Sigmoid colon (tissue), 7 donors: ENCODE data around the gene CLEC4G. TPM values are rescaled to one million over a fixed set of nuclear protein-coding genes. Genes with fewer than 3 reads are reported as not detected.

Experiments used
- DNase-seq: peaks from one replicate; pipeline ENCODE4 v3.0.0-alpha.2; 2019
- H3K27ac ChIP-seq, 4 donors: fragments of 200-600 bp; sonication (generic); one replicate each; pipeline ENCODE4 v1.5.1; 2016 to 2019; ENCODE audit warnings: mild to moderate bottlenecking in 1 of 4
- H3K27me3 ChIP-seq, 3 donors: fragments of 200-600 bp; sonication (generic); one replicate each; pipeline ENCODE4 v1.5.1; 2019; ENCODE audit warnings: mild to moderate bottlenecking in 1 of 3
- H3K36me3 ChIP-seq, 4 donors: fragments of 200-600 bp; sonication (generic); one replicate each; pipeline ENCODE4 v1.5.1; 2016 to 2019
- H3K4me1 ChIP-seq, 4 donors: fragments of 200-600 bp; sonication (generic); one replicate each; pipeline ENCODE4 v1.5.1; 2017 to 2019
- H3K4me3 ChIP-seq, 4 donors: fragments of 200-600 bp; sonication (generic); one replicate each; pipeline ENCODE4 v1.5.1; 2017 to 2019; ENCODE audit warnings: mild to moderate bottlenecking in 2 of 4, moderate library complexity in 1 of 4
- H3K9me3 ChIP-seq, 4 donors: fragments of 200-600 bp in 3 of 4; sonication (generic) in 3 of 4; one replicate each; pipeline versions ENCODE4 v1.5.1 to v1.6.1; 2013 to 2019
- EP300 ChIP-seq, 4 donors: sonication (generic); formaldehyde crosslinking; IDR thresholded peaks; one replicate each; pipeline ENCODE4 v1.6.1; 2017; ENCODE audit warnings: antibody characterized with exemption in 4 of 4
- POLR2A ChIP-seq, 2 donors: fragments of 450-650 bp; IDR thresholded peaks; one replicate each; pipeline ENCODE4 v1.6.1; 2016; ENCODE audit warnings: antibody characterized with exemption in 2 of 2, mild to moderate bottlenecking in 2 of 2, moderate library complexity in 2 of 2
- POLR2AphosphoS5 ChIP-seq, 4 donors: sonication (generic); formaldehyde crosslinking; IDR thresholded peaks; one replicate each; pipeline ENCODE4 v1.6.1; 2017; ENCODE audit warnings: antibody characterized with exemption in 4 of 4
- WGBS, 2 donors: extraction: QIAGEN DNeasy Blood & Tissue Kit; methylation state at CpG; one replicate each; pipeline ENCODE4 v1.1.7; 2013; 5-methylcytosine and 5-hydroxymethylcytosine counted together
- intact Hi-C: fragments of 100-400 bp; cut with DNase I; formaldehyde crosslinking; loops from one replicate; pipeline ENCODE4 v1.15.1; 2023
- polyA plus RNA-seq, 3 donors: library from polyadenylated mRNA; stranded (reverse); fragments of 200-250 nt; gene quantifications; one replicate each; pipeline ENCODE4 v1.2.3, GENCODE V29; 2013
- total RNA-seq, 4 donors: library from RNA; depleted of rRNA; stranded (reverse); fragments of >200 nt; gene quantifications; one replicate each; pipeline ENCODE4 v1.1.0, GENCODE V29; 2016
- TF ChIP-seq, protein P1 (sequence below), 4 experiments: fragments of 450-650 bp in 3 of 4; fragments of 200-600 bp in 1 of 4; IDR thresholded peaks; one replicate each; pipeline ENCODE4 v1.5.1; 2016 to 2019; ENCODE audit warnings: antibody characterized with exemption in 4 of 4, mild to moderate bottlenecking in 3 of 4, moderate library complexity in 2 of 4
- donor health status: healthy with polysubstance abuse.
- donor health status: Bipolar disorder and iron deficiency.
- donor health status: healthy.

The CLEC4G gene
- total and polyA plus RNA-seq, 7 donors: 0.45 to 3.6 (median 2.2) TPM; not detected in 1

DNA sequence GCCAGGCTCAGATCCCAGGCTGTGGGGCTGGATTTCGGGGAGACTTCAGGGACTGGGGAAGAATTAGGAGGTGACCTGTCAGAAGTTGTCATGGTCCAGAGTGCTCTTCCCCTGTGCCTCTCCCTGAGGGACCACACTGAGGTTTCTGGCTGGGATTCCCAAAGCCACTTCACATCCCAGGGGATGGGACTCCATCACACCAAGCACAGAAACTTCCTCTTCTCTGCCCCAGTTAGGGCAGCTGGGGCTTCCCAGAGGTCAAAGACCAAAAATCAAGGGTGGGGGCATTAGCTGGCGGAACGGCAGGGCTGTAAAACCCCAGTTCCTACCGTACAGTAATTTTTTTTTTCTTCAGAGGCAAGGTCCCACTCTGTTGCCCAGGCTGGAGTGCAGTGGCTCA, 37.4 kb downstream of the CLEC4G start:
- Histone ChIP-seq H3K36me3 (no peaks in the 10 kb centered on the region), H3K4me1 (no peaks in the 10 kb centered on the region), H3K27ac (no peak overlapping the region), H3K27me3 (peaks cover 5 to 52% (median 26%) of the 10 kb centered on the region in 3 donors), H3K9me3 (no peaks in the 10 kb centered on the region), H3K4me3 (no peak overlapping the region)
- intact Hi-C loops: no loop called here
- DNase-seq: no peak
- 25 to 41% methylated on average over 4 of the region's 4 CpGs for WGBS, 2 donors
- TF ChIP-seq, protein P1, sequence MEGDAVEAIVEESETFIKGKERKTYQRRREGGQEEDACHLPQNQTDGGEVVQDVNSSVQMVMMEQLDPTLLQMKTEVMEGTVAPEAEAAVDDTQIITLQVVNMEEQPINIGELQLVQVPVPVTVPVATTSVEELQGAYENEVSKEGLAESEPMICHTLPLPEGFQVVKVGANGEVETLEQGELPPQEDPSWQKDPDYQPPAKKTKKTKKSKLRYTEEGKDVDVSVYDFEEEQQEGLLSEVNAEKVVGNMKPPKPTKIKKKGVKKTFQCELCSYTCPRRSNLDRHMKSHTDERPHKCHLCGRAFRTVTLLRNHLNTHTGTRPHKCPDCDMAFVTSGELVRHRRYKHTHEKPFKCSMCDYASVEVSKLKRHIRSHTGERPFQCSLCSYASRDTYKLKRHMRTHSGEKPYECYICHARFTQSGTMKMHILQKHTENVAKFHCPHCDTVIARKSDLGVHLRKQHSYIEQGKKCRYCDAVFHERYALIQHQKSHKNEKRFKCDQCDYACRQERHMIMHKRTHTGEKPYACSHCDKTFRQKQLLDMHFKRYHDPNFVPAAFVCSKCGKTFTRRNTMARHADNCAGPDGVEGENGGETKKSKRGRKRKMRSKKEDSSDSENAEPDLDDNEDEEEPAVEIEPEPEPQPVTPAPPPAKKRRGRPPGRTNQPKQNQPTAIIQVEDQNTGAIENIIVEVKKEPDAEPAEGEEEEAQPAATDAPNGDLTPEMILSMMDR (IDR thresholded peaks at IDR 0.05): no peak
- TF ChIP-seq POLR2A (IDR thresholded peaks at IDR 0.05) (no peak), POLR2AphosphoS5 (IDR thresholded peaks at IDR 0.05) (no peak), EP300 (IDR thresholded peaks at IDR 0.05) (no peak)

DNA sequence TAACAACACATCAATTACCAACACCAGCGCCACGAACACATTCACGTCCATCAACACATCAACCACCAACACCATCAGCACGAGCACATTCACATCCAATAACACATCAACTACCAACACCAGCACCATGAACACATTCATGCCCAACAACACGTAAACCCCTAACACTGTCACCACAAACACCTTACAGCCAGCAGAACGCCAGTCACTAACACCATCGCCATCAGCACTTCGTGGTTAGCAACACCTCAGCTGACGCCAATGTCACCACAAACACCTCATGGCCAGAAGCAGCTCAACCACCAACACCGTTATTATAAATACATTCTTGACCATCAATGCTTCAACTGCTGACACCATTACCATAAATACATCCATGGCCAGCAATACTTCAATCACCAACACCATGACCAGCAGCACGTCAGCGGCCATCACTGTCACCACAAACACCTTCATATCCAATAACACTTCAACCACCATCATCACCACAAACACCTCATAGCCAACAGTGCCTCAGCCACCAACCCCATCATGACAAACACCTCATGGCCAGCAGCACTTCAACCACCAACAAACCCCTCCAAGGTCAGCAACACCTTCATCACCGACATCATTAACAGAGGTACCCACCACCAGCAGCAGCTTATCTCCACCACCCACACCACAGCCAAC, 39.4 kb downstream of the CLEC4G start:
- 69 to 71% methylated on average over 13 of the region's 13 CpGs for WGBS, 2 donors
- no peaks in the 10 kb centered on the region for H3K4me1 ChIP-seq
- H3K4me3 ChIP-seq: no peak overlapping the region
- intact Hi-C loops: no loop called here
- H3K27ac ChIP-seq: no peak overlapping the region
- H3K27me3 ChIP-seq: peaks cover 0 to 40% (median 7%) of the 10 kb centered on the region in 3 donors
- TF ChIP-seq POLR2A (IDR thresholded peaks at IDR 0.05): no peak
- TF ChIP-seq, protein P1 (IDR thresholded peaks at IDR 0.05): no peak
- no peak for DNase-seq
- no peaks in the 10 kb centered on the region for H3K36me3 ChIP-seq
- H3K9me3 ChIP-seq: no peaks in the 10 kb centered on the region

DNA sequence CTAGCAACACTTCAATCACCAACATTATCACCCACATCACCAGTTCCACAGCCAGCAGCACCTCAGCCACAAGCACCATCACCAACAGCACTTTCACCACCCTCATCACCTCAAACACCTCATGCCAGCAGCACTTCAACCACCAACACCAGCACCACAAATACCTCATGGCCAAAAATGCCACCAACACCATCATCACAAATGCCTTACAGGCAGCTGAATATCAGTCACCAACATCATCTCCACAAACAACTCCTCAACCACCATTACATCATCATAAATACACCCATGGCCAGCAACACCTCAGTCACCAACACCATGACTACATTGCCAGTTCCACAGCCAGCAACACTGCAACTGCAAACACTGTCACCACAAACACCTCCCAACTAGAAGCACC, 40.4 kb downstream of the CLEC4G start:
- peaks cover 0 to 29% (median 0%) of the 10 kb centered on the region in 3 donors for H3K27me3 ChIP-seq
- H3K27ac ChIP-seq: no peak overlapping the region
- H3K36me3 ChIP-seq: no peaks in the 10 kb centered on the region
- TF ChIP-seq POLR2AphosphoS5 (IDR thresholded peaks at IDR 0.05): no peak
- no peak for TF ChIP-seq EP300 (IDR thresholded peaks at IDR 0.05)
- TF ChIP-seq, protein P1 (IDR thresholded peaks at IDR 0.05): no peak
- no peak for TF ChIP-seq POLR2A (IDR thresholded peaks at IDR 0.05)
- no peaks in the 10 kb centered on the region for H3K4me1 ChIP-seq
- H3K9me3 ChIP-seq: no peaks in the 10 kb centered on the region
- DNase-seq: no peak
- intact Hi-C loops: no loop called here
- H3K4me3 ChIP-seq: no peak overlapping the region

DNA sequence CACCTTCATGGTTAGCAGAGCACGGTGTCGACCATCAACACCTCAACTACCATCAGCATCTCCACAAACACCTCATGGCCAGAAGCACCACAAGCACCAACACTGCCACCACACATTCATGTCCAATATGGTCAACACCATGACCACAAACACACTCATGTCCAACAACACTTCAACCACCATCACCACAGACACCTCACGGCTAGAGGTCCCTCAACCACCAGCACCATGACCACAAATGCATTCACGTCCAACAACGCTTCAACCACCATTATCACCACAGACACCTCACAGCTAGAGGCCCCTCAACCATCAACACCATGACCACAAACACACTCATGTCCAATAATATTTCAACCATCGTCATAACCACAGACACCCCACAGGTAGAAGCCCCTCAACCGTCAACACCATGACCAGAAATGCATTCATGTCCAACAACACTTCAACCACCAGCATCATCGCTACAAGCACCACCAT, 41.1 kb downstream of the CLEC4G start:
- DNase-seq: no peak
- intact Hi-C loops: no loop called here
- WGBS, 2 donors: 78 to 80% methylated on average over 8 of the region's 8 CpGs
- Histone ChIP-seq H3K27me3 (peaks cover 0 to 29% (median 0%) of the 10 kb centered on the region in 3 donors), H3K4me1 (no peaks in the 10 kb centered on the region), H3K9me3 (no peaks in the 10 kb centered on the region), H3K27ac (no peak overlapping the region), H3K4me3 (no peak overlapping the region), H3K36me3 (no peaks in the 10 kb centered on the region)
- TF ChIP-seq POLR2A (IDR thresholded peaks at IDR 0.05): no peak
- no peak for TF ChIP-seq EP300 (IDR thresholded peaks at IDR 0.05)

DNA sequence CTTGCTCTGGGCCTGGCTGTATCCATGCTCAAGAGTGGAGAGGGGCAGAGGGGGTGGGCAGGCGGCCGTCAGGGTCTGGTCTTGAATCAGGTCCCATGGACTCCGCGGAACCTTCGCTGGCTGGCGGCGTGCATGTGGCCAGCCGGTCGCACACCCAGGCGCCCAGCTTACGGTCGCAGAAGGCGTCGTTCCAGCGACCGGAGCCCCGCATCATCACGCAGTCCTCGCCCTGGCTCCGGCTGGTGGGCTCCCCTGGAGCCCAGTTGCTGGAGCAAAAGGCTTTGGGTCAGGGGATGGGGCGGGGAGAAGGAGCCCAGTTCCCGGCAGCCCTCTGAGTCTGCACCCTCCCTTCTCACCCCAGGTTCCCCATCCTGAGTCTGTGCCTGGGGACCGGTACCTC, 42.7 kb downstream of the CLEC4G start:
- DNase-seq: no peak
- H3K36me3 ChIP-seq: peaks cover 0 to 5% (median under 1%) of the 10 kb centered on the region in 4 donors
- 36 to 47% methylated on average over 23 of the region's 23 CpGs for WGBS, 2 donors
- no peaks in the 10 kb centered on the region for H3K9me3 ChIP-seq
- no peak overlapping the region for H3K4me3 ChIP-seq
- TF ChIP-seq, protein P1 (IDR thresholded peaks at IDR 0.05): no peak
- intact Hi-C loops: no loop called here
- no peaks in the 10 kb centered on the region for H3K4me1 ChIP-seq
- H3K27me3 ChIP-seq: peaks cover 0 to 25% (median 0%) of the 10 kb centered on the region in 3 donors
- H3K27ac ChIP-seq: no peak overlapping the region
